Testis (tissue), 3 donors: ENCODE data around the gene VMAC. TPM values are rescaled to one million over a fixed set of nuclear protein-coding genes. Genes with fewer than 3 reads are reported as not detected.
A peak's percentile ranks its signal among the peaks of the same experiment; 100 is the strongest.

Experiments
- DNase-seq: peaks from one replicate; pipeline ENCODE4 v3.0.0-alpha.2; 2019
- H3K27ac ChIP-seq, 2 donors: fragments of 200-600 bp; sonication (generic); one replicate each; pipeline ENCODE4 v1.5.1; 2019
- H3K27me3 ChIP-seq: fragments of 200-600 bp; sonication (generic); one replicate; pipeline ENCODE4 v1.5.1; 2019
- H3K36me3 ChIP-seq: fragments of 200-600 bp; sonication (generic); one replicate; pipeline ENCODE4 v1.5.1; 2017; ENCODE audit warnings: low read depth; ENCODE audit errors: missing control alignments
- H3K4me1 ChIP-seq: fragments of 200-600 bp; sonication (generic); one replicate; pipeline ENCODE4 v1.5.1; 2019
- H3K4me3 ChIP-seq, 2 donors: fragments of 200-600 bp; sonication (generic); one replicate each; pipeline ENCODE4 v1.5.1; 2017 to 2019
- H3K9me3 ChIP-seq: fragments of 200-600 bp; sonication (generic); one replicate; pipeline ENCODE4 v1.5.1; 2017
- POLR2A ChIP-seq: fragments of 450-650 bp; IDR thresholded peaks from one replicate; pipeline ENCODE4 v1.6.1; 2017; ENCODE audit warnings: antibody characterized with exemption, mild to moderate bottlenecking, moderate library complexity
- WGBS, 2 donors: methylation state at CpG; one replicate each; pipeline ENCODE4 v1.1.5; 2018; 5-methylcytosine and 5-hydroxymethylcytosine counted together
- intact Hi-C: fragments of 100-400 bp; cut with DNase I; formaldehyde crosslinking; loops from one replicate; pipeline ENCODE4 v1.15.1; 2023; ENCODE audit warnings: low total_unique reads
- polyA plus RNA-seq: library from polyadenylated mRNA; stranded (reverse); fragments of 350-450 nt; fragmentation: Illumina TruSeq; extraction: RNeasy Lipid Tissue Mini Kit (QIAGEN cat#74804); gene quantifications from one replicate; pipeline ENCODE4 v1.2.3, GENCODE V29; 2014; ENCODE audit warnings: low read depth, low replicate concordance; ENCODE audit not compliant: insufficient read depth
- total RNA-seq, 2 donors: library from RNA; depleted of rRNA; stranded (reverse); fragments of >200 nt; gene quantifications; one replicate each; pipeline ENCODE4 v1.2.3, GENCODE V29; 2016
- TF ChIP-seq, protein P1 (sequence below), 3 experiments: fragments of 450-650 bp in 2 of 3; fragments of 200-600 bp in 1 of 3; sonication (generic) in 1 of 3; IDR thresholded peaks; one replicate each; pipeline ENCODE4 v1.5.1; 2016 to 2019; ENCODE audit warnings: antibody characterized with exemption in 3 of 3, mild to moderate bottlenecking in 2 of 3, moderate library complexity in 1 of 3

The VMAC gene
- total and polyA plus RNA-seq, 3 donors from 2014 or later = 3.4 to 7.7 (median 7.4) TPM

DNA sequence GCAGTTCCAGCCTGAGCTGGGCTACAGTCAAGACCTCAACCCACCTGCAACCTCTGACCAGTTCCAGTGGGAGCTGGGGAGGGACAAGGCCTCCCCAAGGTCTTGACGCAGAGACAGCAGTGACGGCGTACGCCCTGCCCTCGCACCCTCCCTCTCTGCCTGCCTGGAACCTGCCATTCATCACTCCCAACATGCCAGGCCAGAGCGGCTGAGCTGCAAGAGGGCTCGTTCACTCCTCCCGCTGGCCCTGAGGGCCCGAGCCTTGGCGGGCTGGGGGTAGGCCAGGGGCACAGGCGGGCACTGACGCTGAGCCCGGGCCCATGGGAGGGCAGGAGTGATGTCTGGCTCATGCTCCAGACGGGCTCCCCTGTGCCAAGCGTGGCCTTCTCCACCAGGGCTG is 9.3 kb upstream of the VMAC start:
- Histone ChIP-seq H3K27ac (peak overlapping the region in 1 of 2 donors; percentile 19), H3K9me3 (no peaks in the 10 kb centered on the region), H3K4me1 (peaks cover 18% of the 10 kb centered on the region), H3K27me3 (no peaks in the 10 kb centered on the region), H3K4me3 (no peak overlapping the region), H3K36me3 (no peaks in the 10 kb centered on the region)
- TF ChIP-seq, protein P1, sequence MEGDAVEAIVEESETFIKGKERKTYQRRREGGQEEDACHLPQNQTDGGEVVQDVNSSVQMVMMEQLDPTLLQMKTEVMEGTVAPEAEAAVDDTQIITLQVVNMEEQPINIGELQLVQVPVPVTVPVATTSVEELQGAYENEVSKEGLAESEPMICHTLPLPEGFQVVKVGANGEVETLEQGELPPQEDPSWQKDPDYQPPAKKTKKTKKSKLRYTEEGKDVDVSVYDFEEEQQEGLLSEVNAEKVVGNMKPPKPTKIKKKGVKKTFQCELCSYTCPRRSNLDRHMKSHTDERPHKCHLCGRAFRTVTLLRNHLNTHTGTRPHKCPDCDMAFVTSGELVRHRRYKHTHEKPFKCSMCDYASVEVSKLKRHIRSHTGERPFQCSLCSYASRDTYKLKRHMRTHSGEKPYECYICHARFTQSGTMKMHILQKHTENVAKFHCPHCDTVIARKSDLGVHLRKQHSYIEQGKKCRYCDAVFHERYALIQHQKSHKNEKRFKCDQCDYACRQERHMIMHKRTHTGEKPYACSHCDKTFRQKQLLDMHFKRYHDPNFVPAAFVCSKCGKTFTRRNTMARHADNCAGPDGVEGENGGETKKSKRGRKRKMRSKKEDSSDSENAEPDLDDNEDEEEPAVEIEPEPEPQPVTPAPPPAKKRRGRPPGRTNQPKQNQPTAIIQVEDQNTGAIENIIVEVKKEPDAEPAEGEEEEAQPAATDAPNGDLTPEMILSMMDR (IDR thresholded peaks at IDR 0.05) = no peak
- no peak for TF ChIP-seq POLR2A
- intact Hi-C loops = no loop called here
- DNase-seq = peak; percentile 61
- WGBS, 2 donors = 50 to 65% methylated on average over 13 to 15 of the region's 15 CpGs

DNA sequence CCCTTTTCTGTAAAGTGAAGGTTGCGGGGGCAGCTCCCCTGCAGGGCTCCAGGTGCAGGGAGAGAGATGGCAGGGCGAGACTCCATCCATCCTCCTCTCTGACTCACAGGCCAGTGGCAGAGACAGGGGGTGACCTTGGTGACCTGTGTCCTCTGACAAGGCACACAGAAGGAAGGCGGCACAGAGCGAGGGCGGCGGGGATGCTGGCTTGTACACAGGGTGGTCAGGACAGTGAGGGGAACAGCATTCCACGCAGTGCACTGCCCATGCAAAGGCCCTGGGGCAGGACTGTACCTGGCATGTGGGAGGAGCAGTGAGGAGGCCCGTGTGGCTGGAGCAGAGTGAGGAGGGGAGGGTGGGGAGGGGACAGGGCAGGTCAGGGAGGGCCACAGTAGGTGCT is 8.8 kb upstream of the VMAC start:
- Histone ChIP-seq H3K4me3 (no peak overlapping the region), H3K27ac (no peak overlapping the region), H3K27me3 (no peaks in the 10 kb centered on the region), H3K4me1 (peaks cover 18% of the 10 kb centered on the region), H3K9me3 (no peaks in the 10 kb centered on the region), H3K36me3 (no peaks in the 10 kb centered on the region)
- 82 to 83% methylated on average over 8 of the region's 8 CpGs for WGBS, 2 donors
- intact Hi-C loops = no loop called here
- no peak for DNase-seq
- TF ChIP-seq, protein P1 (IDR thresholded peaks at IDR 0.05) = no peak
- no peak for TF ChIP-seq POLR2A

DNA sequence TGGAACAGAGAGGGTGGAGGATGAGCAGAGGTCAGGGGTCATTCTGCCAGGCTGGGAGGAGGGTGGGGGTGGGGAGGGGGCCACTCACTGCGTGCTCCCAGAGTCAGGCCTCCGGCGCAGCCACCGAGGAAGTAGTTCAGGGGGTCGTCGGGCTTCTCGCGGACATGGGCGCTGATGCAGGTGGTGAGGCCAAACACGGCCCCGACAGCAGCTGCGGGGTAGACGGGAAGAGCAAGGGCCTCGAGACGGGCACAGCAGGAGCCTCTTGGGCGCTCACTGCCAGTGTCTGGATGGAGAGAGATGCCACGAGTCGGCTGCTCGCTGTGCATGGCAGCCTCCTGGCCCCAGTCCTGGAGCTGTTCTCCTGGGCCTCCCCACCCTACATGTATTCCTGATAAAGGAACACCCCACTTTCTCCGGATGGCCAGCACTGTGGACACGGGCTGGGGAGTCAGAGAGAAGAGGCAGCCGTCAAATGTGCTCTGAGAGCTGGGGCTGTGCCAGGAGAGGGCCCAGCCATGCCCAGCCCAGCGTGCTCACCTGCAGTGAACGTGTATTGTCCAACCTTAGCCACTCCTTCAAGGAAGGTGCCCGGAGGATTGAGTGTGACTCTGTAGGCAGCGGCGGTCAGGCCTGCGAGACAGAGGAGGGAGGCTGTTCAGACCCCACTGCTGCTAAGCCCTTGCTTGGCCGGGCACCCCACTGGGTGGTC is 8.2 kb upstream of the VMAC start:
- intact Hi-C loops = no loop called here

DNA sequence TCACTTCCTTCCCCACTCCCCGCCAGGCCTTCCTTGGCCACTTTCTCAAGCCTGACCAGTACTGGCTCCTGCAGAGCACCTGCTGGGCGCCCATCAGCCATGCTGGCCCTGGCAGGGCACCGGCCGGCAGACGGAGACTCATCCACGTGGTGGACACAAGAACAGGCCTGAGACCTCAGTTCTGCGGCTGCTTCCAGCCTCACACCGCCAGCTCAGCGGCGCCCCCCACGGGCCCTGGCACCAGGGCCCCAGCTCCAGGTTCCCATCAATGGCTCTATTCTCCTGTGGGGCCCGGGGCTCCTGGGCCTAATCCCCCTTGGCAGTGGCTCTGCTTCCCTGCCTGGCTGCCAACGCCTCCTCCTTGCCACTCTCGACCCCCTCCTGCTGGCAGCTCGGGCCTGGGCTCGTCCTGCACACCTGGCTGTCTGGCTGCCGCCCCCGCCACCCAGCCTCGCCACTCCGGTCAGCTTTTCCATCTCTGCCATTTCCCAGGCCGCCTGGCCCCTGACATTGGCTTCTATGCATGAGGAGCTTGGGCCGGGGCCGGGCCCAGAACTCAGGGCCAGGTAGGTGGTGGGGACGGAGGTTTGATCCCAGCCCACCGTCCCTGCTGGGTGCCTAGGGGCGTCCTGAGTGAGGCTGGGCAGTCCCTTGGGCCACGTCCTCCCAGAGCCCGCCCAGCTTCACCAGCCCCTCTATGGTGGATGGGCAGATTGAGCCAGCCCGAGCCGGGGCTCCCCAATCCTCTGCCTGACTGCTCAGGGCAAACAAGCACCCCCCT is 7.3 kb upstream of the VMAC start:
- no peaks in the 10 kb centered on the region for H3K27me3 ChIP-seq
- no peaks in the 10 kb centered on the region for H3K36me3 ChIP-seq
- H3K4me1 ChIP-seq = peaks cover 13% of the 10 kb centered on the region
- H3K9me3 ChIP-seq = no peaks in the 10 kb centered on the region
- H3K27ac ChIP-seq = no peak overlapping the region
- intact Hi-C loops = no loop called here
- WGBS, 2 donors = 90 to 93% methylated on average over 19 to 26 of the region's 30 CpGs
- H3K4me3 ChIP-seq = no peak overlapping the region
- no peak for DNase-seq
- TF ChIP-seq, protein P1 (IDR thresholded peaks at IDR 0.05) = no peak
- TF ChIP-seq POLR2A = no peak

More for the DNA sequence above, 8.2 kb upstream of the VMAC start:
- Histone ChIP-seq H3K4me3 (no peak overlapping the region), H3K4me1 (peaks cover 18% of the 10 kb centered on the region), H3K27ac (no peak overlapping the region), H3K36me3 (no peaks in the 10 kb centered on the region), H3K9me3 (no peaks in the 10 kb centered on the region), H3K27me3 (no peaks in the 10 kb centered on the region)
- TF ChIP-seq, protein P1 (IDR thresholded peaks at IDR 0.05) = no peak
- no peak for TF ChIP-seq POLR2A
- no peak for DNase-seq
- WGBS, 2 donors = 89 to 90% methylated on average over 16 to 29 of the region's 29 CpGs
